NB4 (cell line): ENCODE results near the gene TFAP2D.

Experiments
- DNase-seq: peaks from one replicate; pipeline ENCODE4 v3.0.0; 2010; ENCODE audit warnings: low read depth
- H3K4me3 ChIP-seq: one replicate; pipeline ENCODE4 v1.5.1; 2011; ENCODE audit warnings: mild to moderate bottlenecking, low read depth, low read length, moderate library complexity
- MYC ChIP-seq: IDR thresholded peaks from 2 replicates; pipeline ENCODE4 v1.6.1; 2011; ENCODE audit warnings: low read depth, low read length
- POLR2A ChIP-seq: IDR thresholded peaks from 2 replicates; pipeline ENCODE4 v1.6.1; 2011; ENCODE audit warnings: mild to moderate bottlenecking; ENCODE audit not compliant: insufficient read length; ENCODE audit errors: extremely low read depth
- TF ChIP-seq, protein P1 (sequence below): IDR thresholded peaks from one replicate; pipeline ENCODE4 v1.5.1; 2012; ENCODE audit warnings: low read depth, low read length
- TF ChIP-seq, protein P2 (sequence below): IDR thresholded peaks from 2 replicates; pipeline ENCODE4 v1.6.1; 2011; ENCODE audit warnings: low read depth, low read length

The TFAP2D gene

DNA sequence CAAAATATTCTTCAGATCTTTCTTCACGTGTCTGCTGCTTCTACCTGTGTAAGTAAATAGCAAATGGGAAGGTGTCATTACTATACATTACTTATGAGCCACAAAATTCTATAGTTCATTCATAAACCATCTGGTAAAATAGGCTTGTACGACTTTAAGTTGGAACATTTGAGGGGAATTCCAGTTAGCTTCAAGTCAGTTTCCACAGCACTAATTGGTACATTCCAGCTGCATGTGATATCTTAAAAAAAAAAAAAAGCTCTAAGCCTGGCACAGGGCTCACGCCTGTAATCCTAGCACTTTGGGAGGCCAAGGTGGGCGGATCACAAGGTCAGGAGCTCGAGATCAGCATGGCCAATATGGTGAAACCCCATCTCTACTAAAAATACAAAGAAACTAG, 82.2 kb downstream of the TFAP2D start:
- no peak for DNase-seq
- TF ChIP-seq, protein P1, sequence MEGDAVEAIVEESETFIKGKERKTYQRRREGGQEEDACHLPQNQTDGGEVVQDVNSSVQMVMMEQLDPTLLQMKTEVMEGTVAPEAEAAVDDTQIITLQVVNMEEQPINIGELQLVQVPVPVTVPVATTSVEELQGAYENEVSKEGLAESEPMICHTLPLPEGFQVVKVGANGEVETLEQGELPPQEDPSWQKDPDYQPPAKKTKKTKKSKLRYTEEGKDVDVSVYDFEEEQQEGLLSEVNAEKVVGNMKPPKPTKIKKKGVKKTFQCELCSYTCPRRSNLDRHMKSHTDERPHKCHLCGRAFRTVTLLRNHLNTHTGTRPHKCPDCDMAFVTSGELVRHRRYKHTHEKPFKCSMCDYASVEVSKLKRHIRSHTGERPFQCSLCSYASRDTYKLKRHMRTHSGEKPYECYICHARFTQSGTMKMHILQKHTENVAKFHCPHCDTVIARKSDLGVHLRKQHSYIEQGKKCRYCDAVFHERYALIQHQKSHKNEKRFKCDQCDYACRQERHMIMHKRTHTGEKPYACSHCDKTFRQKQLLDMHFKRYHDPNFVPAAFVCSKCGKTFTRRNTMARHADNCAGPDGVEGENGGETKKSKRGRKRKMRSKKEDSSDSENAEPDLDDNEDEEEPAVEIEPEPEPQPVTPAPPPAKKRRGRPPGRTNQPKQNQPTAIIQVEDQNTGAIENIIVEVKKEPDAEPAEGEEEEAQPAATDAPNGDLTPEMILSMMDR, result no peak
- TF ChIP-seq, protein P2, sequence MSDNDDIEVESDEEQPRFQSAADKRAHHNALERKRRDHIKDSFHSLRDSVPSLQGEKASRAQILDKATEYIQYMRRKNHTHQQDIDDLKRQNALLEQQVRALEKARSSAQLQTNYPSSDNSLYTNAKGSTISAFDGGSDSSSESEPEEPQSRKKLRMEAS, result no peak
- TF ChIP-seq MYC, result no peak
- no peak for TF ChIP-seq POLR2A
- no peak overlapping the region for H3K4me3 ChIP-seq

DNA sequence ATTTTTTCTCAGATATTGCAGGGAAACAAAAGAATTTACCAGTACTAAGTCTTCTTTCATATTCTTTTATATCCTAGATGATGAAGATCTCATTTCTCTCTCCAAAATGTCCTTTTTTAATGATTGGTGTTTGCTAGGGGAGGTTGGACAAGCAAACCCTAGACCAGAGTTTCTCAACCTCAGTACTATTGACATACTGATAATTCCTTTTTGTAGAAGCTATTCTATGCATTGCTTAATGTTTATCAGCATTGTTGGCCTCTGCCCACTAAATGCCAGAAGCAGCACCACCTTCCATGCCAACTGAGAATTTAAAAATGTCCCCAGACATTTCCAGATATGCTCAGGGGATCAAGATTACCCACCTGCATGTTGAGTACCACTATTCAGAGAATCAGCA, 91.0 kb downstream of the TFAP2D start:
- H3K4me3 ChIP-seq, result no peak overlapping the region
- no peak for TF ChIP-seq POLR2A
- no peak for DNase-seq

DNA sequence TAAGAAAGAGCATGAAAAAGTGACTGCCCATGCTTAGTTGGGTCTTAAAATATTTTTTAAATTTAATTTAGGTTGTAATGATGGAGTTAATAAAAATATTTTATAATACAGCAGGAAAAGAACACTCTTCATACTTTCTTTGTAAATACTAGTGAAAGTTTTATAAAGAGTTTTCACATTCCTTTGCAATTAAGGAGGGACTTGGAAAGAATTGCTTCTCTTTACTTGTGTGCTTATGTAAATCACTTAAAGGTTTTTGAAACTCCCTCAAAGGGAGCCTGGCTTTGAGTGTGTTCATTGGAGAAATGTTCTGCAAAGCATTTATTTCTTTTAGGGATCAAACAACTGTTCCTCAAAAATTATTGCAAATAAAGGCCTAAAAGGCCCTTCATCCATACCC, 93.7 kb downstream of the TFAP2D start:
- TF ChIP-seq POLR2A, result no peak
- TF ChIP-seq, protein P1, result no peak
- no peak for TF ChIP-seq MYC
- TF ChIP-seq, protein P2, result no peak
- DNase-seq, result no peak
- H3K4me3 ChIP-seq, result no peak overlapping the region

DNA sequence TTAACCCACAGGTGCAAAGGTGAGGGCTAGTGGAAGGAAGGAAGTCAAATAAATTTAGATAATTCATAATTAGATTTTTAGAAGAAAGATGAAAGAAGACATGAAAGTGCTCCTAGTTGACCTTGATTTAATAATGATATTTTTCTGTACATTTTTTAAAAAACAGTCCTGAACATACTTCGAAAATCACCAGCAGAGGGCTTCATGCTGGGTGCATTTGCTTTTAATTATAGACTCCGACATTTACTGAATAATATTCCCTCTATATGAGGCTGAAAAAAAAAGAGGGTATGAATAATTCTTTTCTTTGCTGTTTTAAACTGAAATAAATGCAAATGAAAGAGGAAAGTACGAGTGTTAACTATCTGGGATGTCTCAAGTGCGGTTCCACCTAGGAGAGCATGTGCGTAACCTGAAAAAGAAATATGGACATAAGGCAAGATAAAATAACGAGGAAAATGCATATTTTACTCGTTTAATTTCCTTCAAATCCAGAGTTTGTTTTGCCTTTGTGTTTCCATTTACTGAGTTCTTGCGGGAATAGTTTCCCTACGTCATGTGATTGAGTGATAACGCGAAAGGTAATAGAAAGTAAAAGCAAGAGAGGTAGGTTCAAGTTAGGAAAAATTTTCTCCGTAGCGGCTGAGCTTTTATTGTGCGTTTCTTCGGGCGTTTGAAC, 102.2 kb downstream of the TFAP2D start:
- TF ChIP-seq, protein P2, result no peak
- TF ChIP-seq, protein P1, result peak; percentile 21
- H3K4me3 ChIP-seq, result peak overlapping the region; percentile 51
- DNase-seq, result no peak

DNA sequence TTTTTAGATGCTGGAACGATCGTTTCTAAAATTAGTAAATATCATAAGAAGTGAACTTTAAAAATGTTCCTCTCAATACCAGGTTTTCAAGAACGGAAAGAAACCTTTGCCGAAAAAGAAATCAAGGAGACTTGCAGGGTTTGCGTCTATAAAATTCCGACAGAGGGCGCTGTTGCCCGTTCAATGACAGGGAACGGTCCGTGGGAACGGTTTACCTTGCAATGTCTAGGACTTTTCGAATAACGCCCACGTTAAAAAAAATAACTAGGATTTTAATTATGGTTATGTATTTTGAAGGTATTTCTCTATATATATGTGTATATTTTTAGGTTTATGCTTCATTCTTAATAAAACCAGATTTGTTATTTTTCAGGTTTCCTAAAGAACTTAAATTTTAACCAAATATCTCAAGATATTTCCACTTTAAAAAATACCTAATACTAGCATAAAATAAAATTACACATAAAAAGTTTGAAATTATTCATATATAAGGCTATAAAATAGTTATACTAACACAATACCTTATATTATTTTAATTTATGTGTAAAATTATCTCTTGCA, 102.9 kb downstream of the TFAP2D start:
- peak; percentile 76 for DNase-seq
- peak overlapping the region; percentile 51 for H3K4me3 ChIP-seq
- TF ChIP-seq MYC, result no peak
- TF ChIP-seq, protein P1, result peak; percentile 59

DNA sequence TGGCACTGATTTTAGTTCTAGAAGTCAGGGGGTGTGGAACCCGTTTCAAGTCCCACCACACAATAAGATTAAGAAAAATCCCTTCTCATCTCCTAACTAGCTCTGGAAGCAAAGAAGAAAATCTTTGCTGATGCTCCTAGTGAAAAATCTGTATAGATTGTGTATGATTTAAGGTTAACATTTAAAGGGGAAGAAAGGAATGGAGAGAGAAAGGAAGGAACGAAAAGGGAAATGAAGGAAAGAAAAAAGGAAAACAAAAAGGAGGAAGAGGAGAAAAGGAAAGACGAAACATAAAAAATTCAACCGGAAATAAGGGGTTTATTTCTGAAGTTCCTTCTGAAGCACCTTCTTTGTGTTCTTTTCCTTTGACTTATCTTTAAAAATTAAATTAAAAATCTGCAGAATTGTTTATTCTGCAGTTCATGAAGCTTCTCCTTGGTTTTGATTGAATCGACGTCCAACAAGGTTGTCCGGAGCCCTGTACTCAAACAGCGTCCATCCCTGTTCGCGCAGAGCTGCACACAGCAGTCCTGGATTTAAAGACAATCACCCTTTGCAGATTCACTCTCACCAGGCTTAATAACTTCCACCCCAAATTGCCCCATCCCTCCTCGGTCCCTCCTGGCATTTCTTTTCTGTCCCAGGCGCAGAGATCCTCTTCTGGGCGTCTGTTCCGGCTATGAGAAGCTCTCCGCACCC, 103.8 kb downstream of the TFAP2D start:
- no peak for DNase-seq
- TF ChIP-seq MYC (no peak), POLR2A (no peak)
- TF ChIP-seq, protein P2, result no peak
- TF ChIP-seq, protein P1, result no peak
- no peak overlapping the region for H3K4me3 ChIP-seq
